ENCODE results near the gene OXGR1.

GRCh38 chr13:96999091-96999490, 4.8 kb upstream of the OXGR1 start:
- TF ChIP-seq CTCF (IDR thresholded peaks at IDR 0.05; ENCODE audit: insufficient read depth, low read length): no peak
- TF ChIP-seq GABPA (IDR thresholded peaks at IDR 0.05; ENCODE audit: low read depth): no peak
- no peak for TF ChIP-seq POLR2AphosphoS5 (IDR thresholded peaks at IDR 0.05; ENCODE audit: low read depth)

All from HL-60 (cell line).